ENCODE results near the gene FBRSL1.

FBRSL1 gene

GRCh38 chr12:132483208-132483607 lies 6.7 kb upstream of the FBRSL1 start:
- no peak overlapping the region for H3K4me3 ChIP-seq (ENCODE audit: low read length in 2 of 2)
- peaks cover 0 to 5% of the 10 kb centered on the region in 2 donors for H3K9me3 ChIP-seq (replicated peaks in 1 of 2; ENCODE audit: control insufficient read depth in 2 of 2, insufficient read depth in 1 of 2, low read depth in 1 of 2, low read length in 2 of 2)
- H3K18ac ChIP-seq (ENCODE audit: low read length), result no peak overlapping the region
- no peaks in the 10 kb centered on the region for H3K4me1 ChIP-seq (ENCODE audit: control insufficient read depth in 2 of 2, insufficient read depth in 1 of 2, low read depth in 1 of 2, low read length in 2 of 2)
- peaks cover 0 to 80% (median 14%) of the 10 kb centered on the region in 3 experiments for H3K27me3 ChIP-seq (ENCODE audit: control insufficient read depth in 3 of 3, insufficient read depth in 3 of 3, low read depth in 1 of 3, low read length in 3 of 3)
- no peak overlapping the region for H4K8ac ChIP-seq (ENCODE audit: low read depth, low read length)
- no peak overlapping the region for H3K27ac ChIP-seq (replicated peaks; ENCODE audit: low read length)
- no peak overlapping the region for H3K23ac ChIP-seq (ENCODE audit: low read depth, low read length, poor library complexity)
- no peaks in the 10 kb centered on the region for H3K36me3 ChIP-seq (replicated peaks in 1 of 2; ENCODE audit: control insufficient read depth in 2 of 2, insufficient read depth in 2 of 2, low read length in 2 of 2)
- no CpG with 5 or more reads among the region's 27 CpGs for WGBS, 2 donors (ENCODE audit: extremely low coverage in 2 of 2, insufficient read length in 2 of 2, insufficient replicate concordance in 1 of 2)
- no peak overlapping the region for H3K14ac ChIP-seq (ENCODE audit: low read length)
- DNase-seq (ENCODE audit: low spot score), result no peak
- no peak overlapping the region for H4K91ac ChIP-seq (ENCODE audit: low read depth, low read length, poor library complexity)
- no peak overlapping the region for H2BK12ac ChIP-seq (ENCODE audit: low read length)
- no peak overlapping the region for H3K4me2 ChIP-seq (ENCODE audit: insufficient read depth, low read length, poor library complexity, severe bottlenecking)
- no peak overlapping the region for H2AFZ ChIP-seq (ENCODE audit: low read length)
- no peak overlapping the region for H2BK120ac ChIP-seq (ENCODE audit: low read depth, low read length)
- H2AK5ac ChIP-seq (ENCODE audit: low read depth, low read length), result no peak overlapping the region
- H3K9ac ChIP-seq (ENCODE audit: low read depth, low read length, poor library complexity), result no peak overlapping the region
- H2BK15ac ChIP-seq (ENCODE audit: low read length), result no peak overlapping the region
- H3K4ac ChIP-seq (ENCODE audit: low read length), result no peak overlapping the region
- H2BK5ac ChIP-seq (ENCODE audit: low read length), result no peak overlapping the region
- H3K79me1 ChIP-seq (ENCODE audit: low read depth, low read length), result peaks cover 2% of the 10 kb centered on the region

- WGBS, 2 donors (ENCODE audit: extremely low coverage in 2 of 2, insufficient read length in 2 of 2, insufficient replicate concordance in 1 of 2), result no CpG with 5 or more reads among the region's 17 CpGs
- no peak overlapping the region for H2BK12ac ChIP-seq (ENCODE audit: low read length)
- H2AFZ ChIP-seq (ENCODE audit: low read length), result no peak overlapping the region
- no peak overlapping the region for H2BK120ac ChIP-seq (ENCODE audit: low read depth, low read length)
- H4K91ac ChIP-seq (ENCODE audit: low read depth, low read length, poor library complexity), result no peak overlapping the region
- H2BK5ac ChIP-seq (ENCODE audit: low read length), result no peak overlapping the region
- H3K14ac ChIP-seq (ENCODE audit: low read length), result no peak overlapping the region
- H3K18ac ChIP-seq (ENCODE audit: low read length), result peak overlapping the region; percentile 35
- no peak overlapping the region for H2AK5ac ChIP-seq (ENCODE audit: low read depth, low read length)
- no peak overlapping the region for H3K9ac ChIP-seq (ENCODE audit: low read depth, low read length, poor library complexity)
- no peak overlapping the region for H3K27ac ChIP-seq (replicated peaks; ENCODE audit: low read length)
- H3K4me1 ChIP-seq (ENCODE audit: control insufficient read depth in 2 of 2, insufficient read depth in 1 of 2, low read depth in 1 of 2, low read length in 2 of 2), result peaks cover 0 to 3% of the 10 kb centered on the region in 2 donors
- DNase-seq (ENCODE audit: low spot score), result no peak
- no peak overlapping the region for H4K8ac ChIP-seq (ENCODE audit: low read depth, low read length)
- no peak overlapping the region for H3K4me2 ChIP-seq (ENCODE audit: insufficient read depth, low read length, poor library complexity, severe bottlenecking)
- H3K79me1 ChIP-seq (ENCODE audit: low read depth, low read length), result peaks cover 2% of the 10 kb centered on the region
- peaks cover 0 to 5% of the 10 kb centered on the region in 2 donors for H3K9me3 ChIP-seq (replicated peaks in 1 of 2; ENCODE audit: control insufficient read depth in 2 of 2, insufficient read depth in 1 of 2, low read depth in 1 of 2, low read length in 2 of 2)
- H3K4ac ChIP-seq (ENCODE audit: low read length), result no peak overlapping the region
- no peak overlapping the region for H3K4me3 ChIP-seq (ENCODE audit: low read length in 2 of 2)
- no peak overlapping the region for H2BK15ac ChIP-seq (ENCODE audit: low read length)
- H3K27me3 ChIP-seq (ENCODE audit: control insufficient read depth in 3 of 3, insufficient read depth in 3 of 3, low read depth in 1 of 3, low read length in 3 of 3), result peaks cover 0 to 84% (median 18%) of the 10 kb centered on the region in 3 experiments
- H3K36me3 ChIP-seq (replicated peaks in 1 of 2; ENCODE audit: control insufficient read depth in 2 of 2, insufficient read depth in 2 of 2, low read length in 2 of 2), result no peaks in the 10 kb centered on the region
- H3K23ac ChIP-seq (ENCODE audit: low read depth, low read length, poor library complexity), result no peak overlapping the region
These were observed 6.3 kb upstream of the FBRSL1 start for GRCh38 chr12:132483612-132484011.

- Histone ChIP-seq H3K4me3 (ENCODE audit: low read length in 2 of 2) (no peak overlapping the region), H3K23ac (ENCODE audit: low read depth, low read length, poor library complexity) (peak overlapping the region; percentile 5), H4K8ac (ENCODE audit: low read depth, low read length) (no peak overlapping the region), H3K9me3 (replicated peaks in 1 of 2; ENCODE audit: control insufficient read depth in 2 of 2, insufficient read depth in 1 of 2, low read depth in 1 of 2, low read length in 2 of 2) (peaks cover 0 to 5% of the 10 kb centered on the region in 2 donors), H4K91ac (ENCODE audit: low read depth, low read length, poor library complexity) (no peak overlapping the region), H3K79me1 (ENCODE audit: low read depth, low read length) (peaks cover 2% of the 10 kb centered on the region), H3K27me3 (ENCODE audit: control insufficient read depth in 3 of 3, insufficient read depth in 3 of 3, low read depth in 1 of 3, low read length in 3 of 3) (peaks cover 0 to 83% (median 24%) of the 10 kb centered on the region in 3 experiments), H2BK120ac (ENCODE audit: low read depth, low read length) (no peak overlapping the region), H3K4ac (ENCODE audit: low read length) (no peak overlapping the region), H2BK5ac (ENCODE audit: low read length) (no peak overlapping the region), H2BK15ac (ENCODE audit: low read length) (peak overlapping the region; percentile 43), H2BK12ac (ENCODE audit: low read length) (no peak overlapping the region), H3K4me2 (ENCODE audit: insufficient read depth, low read length, poor library complexity, severe bottlenecking) (no peak overlapping the region), H3K18ac (ENCODE audit: low read length) (peak overlapping the region; percentile 6), H3K36me3 (replicated peaks in 1 of 2; ENCODE audit: control insufficient read depth in 2 of 2, insufficient read depth in 2 of 2, low read length in 2 of 2) (no peaks in the 10 kb centered on the region), H2AK5ac (ENCODE audit: low read depth, low read length) (peak overlapping the region; percentile 76), H2AFZ (ENCODE audit: low read length) (no peak overlapping the region), H3K27ac (replicated peaks; ENCODE audit: low read length) (no peak overlapping the region), H3K4me1 (ENCODE audit: control insufficient read depth in 2 of 2, insufficient read depth in 1 of 2, low read depth in 1 of 2, low read length in 2 of 2) (peaks cover 0 to 5% of the 10 kb centered on the region in 2 donors), H3K9ac (ENCODE audit: low read depth, low read length, poor library complexity) (no peak overlapping the region), H3K14ac (ENCODE audit: low read length) (peak overlapping the region; percentile 73)
- no CpG with 5 or more reads among the region's 28 CpGs for WGBS, 2 donors (ENCODE audit: extremely low coverage in 2 of 2, insufficient read length in 2 of 2, insufficient replicate concordance in 1 of 2)
- no peak for DNase-seq (ENCODE audit: low spot score)
These were observed 5.6 kb upstream of the FBRSL1 start for GRCh38 chr12:132484183-132484890.

- peaks cover 0 to 77% (median 24%) of the 10 kb centered on the region in 3 experiments for H3K27me3 ChIP-seq (ENCODE audit: control insufficient read depth in 3 of 3, insufficient read depth in 3 of 3, low read depth in 1 of 3, low read length in 3 of 3)
- no peak overlapping the region for H3K27ac ChIP-seq (replicated peaks; ENCODE audit: low read length)
- peak overlapping the region; percentile 76 for H2AK5ac ChIP-seq (ENCODE audit: low read depth, low read length)
These were observed 5.0 kb upstream of the FBRSL1 start for GRCh38 chr12:132484891-132485441.

More at GRCh38 chr12:132484891-132485441, 5.0 kb upstream of the FBRSL1 start:
- Histone ChIP-seq H2BK5ac (ENCODE audit: low read length) (no peak overlapping the region), H2BK12ac (ENCODE audit: low read length) (no peak overlapping the region), H3K23ac (ENCODE audit: low read depth, low read length, poor library complexity) (peak overlapping the region; percentile 5), H3K9me3 (replicated peaks in 1 of 2; ENCODE audit: control insufficient read depth in 2 of 2, insufficient read depth in 1 of 2, low read depth in 1 of 2, low read length in 2 of 2) (peaks cover 0 to 5% of the 10 kb centered on the region in 2 donors), H2AFZ (ENCODE audit: low read length) (no peak overlapping the region), H3K9ac (ENCODE audit: low read depth, low read length, poor library complexity) (no peak overlapping the region), H2BK120ac (ENCODE audit: low read depth, low read length) (no peak overlapping the region), H4K91ac (ENCODE audit: low read depth, low read length, poor library complexity) (no peak overlapping the region), H3K4me3 (ENCODE audit: low read length in 2 of 2) (no peak overlapping the region), H3K14ac (ENCODE audit: low read length) (peak overlapping the region; percentile 73), H3K18ac (ENCODE audit: low read length) (peak overlapping the region; percentile 6), H3K36me3 (replicated peaks in 1 of 2; ENCODE audit: control insufficient read depth in 2 of 2, insufficient read depth in 2 of 2, low read length in 2 of 2) (no peaks in the 10 kb centered on the region), H4K8ac (ENCODE audit: low read depth, low read length) (no peak overlapping the region), H3K79me1 (ENCODE audit: low read depth, low read length) (peaks cover 2% of the 10 kb centered on the region), H3K4ac (ENCODE audit: low read length) (no peak overlapping the region), H2BK15ac (ENCODE audit: low read length) (peak overlapping the region; percentile 51), H3K4me2 (ENCODE audit: insufficient read depth, low read length, poor library complexity, severe bottlenecking) (no peak overlapping the region), H3K4me1 (ENCODE audit: control insufficient read depth in 2 of 2, insufficient read depth in 1 of 2, low read depth in 1 of 2, low read length in 2 of 2) (peaks cover 0 to 5% of the 10 kb centered on the region in 2 donors)
- no peak for DNase-seq (ENCODE audit: low spot score)
- no CpG with 5 or more reads among the region's 16 CpGs for WGBS, 2 donors (ENCODE audit: extremely low coverage in 2 of 2, insufficient read length in 2 of 2, insufficient replicate concordance in 1 of 2)
